ENCODE data around the gene BIK.
"Not testable (repeated sequence)": the region's sequence is repeated elsewhere in the genome, so short reads cannot be mapped to it uniquely, and the experiment has no call there.

The BIK gene

DNA sequence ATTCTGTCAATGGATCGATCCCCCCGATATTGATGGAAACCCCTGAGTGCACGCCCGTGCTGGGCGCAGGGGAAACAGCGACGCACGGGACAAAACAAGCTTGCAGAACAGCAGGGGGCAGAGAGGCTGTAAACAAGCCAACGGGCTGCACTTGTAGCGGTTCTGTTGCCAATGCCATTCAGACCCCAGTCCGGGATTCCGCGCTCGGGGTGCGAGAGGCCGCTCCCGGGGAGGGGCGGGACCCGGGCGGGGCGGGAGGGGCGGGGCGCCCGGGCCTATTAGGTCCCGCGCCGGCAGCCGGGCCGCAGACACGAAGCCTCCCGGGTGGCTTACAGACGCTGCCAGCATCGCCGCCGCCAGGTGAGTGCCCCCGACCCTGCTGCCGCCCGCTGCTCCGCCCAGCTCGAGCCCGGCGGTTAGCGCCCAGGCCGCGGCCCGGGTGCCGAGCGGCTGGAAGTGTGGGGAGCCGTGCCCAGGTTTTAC is at the start of gene BIK:
BIK (plus strand) TSS at position 307 of the 483 bp plus-strand sequence. CDS start 13,273 bp downstream, outside the sequence.
- DNase-seq (ENCODE audit: low read depth in 2 of 2) = peak in 1 of 2 donors; percentile 16

DNA sequence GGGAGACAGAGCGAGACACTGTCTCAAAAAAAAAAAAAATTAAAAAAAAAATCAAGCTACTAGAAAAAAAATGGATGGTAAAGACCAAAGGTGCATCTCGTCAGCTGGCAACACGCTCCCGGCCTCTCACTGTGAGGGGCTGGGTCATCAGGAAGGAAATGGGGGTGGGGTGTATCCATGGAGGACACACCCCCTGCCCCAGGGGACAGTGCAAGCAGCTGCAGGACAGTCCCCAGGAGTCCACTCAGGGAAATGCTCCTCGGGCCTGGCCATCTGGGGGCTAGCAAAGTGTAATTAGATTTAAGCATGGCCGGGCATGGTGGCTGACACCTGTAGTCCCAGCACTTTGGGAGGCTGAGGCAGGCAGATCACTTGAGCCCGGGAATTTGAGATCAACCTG is 44.4 kb upstream of the BIK start:
- DNase-seq (ENCODE audit: low read depth in 2 of 2) = no peak

DNA sequence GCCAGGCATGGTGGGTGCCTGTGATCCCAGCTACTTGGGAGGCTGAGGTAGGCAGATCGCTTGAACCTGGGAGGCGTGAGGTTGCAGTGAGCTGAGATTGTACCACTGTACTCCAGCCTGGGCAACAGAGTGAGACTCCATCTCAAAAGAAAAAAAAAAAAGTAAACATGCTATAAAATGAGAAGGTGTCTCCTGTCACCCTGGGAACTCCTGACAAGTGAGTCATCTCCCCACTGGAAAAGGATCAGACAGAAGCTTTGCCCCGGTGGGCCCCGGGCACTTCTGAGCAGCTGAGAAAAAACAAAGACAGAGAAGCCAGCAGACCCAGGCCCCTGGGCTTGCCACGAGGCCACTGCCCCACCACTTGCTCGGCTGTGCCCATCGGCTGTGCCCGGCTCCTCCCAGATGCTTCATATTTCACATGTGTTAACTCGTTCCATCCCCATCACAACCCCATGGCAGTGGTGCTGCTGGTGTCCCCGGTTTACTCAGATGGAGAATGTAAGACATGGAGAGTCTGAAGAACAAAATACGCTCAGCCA is 43.6 kb upstream of the BIK start:
- no peak for DNase-seq (ENCODE audit: low read depth in 2 of 2)

- no peak for DNase-seq (ENCODE audit: low read depth in 2 of 2)
These were observed 33.3 kb upstream of the BIK start for GRCh38 chr22:43077121-43077877.

GRCh38 chr22:43078522-43078921 is 32.0 kb upstream of the BIK start:
- no peak for DNase-seq (ENCODE audit: low read depth in 2 of 2)

GRCh38 chr22:43079742-43080141 is 30.8 kb upstream of the BIK start:
- no peak for DNase-seq (ENCODE audit: low read depth in 2 of 2)

DNA sequence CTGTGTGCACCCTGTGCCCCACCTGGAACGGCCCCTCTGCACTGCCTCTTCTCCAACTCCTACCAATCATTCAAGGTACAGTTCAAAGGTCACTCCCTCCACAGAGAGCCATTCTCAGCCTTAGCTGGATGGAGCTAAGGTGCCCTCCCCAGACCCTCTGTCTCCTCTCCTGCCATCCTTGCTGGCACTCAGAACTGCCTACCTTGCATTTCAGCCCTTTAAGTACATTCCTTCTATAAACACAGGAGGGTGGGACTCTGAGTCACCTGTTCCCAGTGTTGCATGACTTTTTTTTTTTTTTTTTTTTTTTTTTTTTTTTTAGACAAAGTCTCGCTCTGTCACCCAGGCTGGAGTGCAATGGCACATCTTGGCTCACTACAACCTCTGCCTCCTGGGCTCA is 29.9 kb upstream of the BIK start:
- DNase-seq (ENCODE audit: low read depth in 2 of 2) = no peak

- no peak for DNase-seq (ENCODE audit: low read depth in 2 of 2)
These were observed 28.6 kb upstream of the BIK start for GRCh38 chr22:43081968-43082367.

GRCh38 chr22:43085658-43086606 is 24.6 kb upstream of the BIK start:
- DNase-seq (ENCODE audit: low read depth in 2 of 2) = no peak

GRCh38 chr22:43088627-43088983 is 21.9 kb upstream of the BIK start:
- DNase-seq (ENCODE audit: low read depth in 2 of 2) = no peak

- peak; percentile 63 to 79 for DNase-seq (ENCODE audit: low read depth in 2 of 2)
These were observed 21.4 kb upstream of the BIK start, which contains the start of gene TTLL1 for GRCh38 chr22:43088984-43089717. TTLL1 (minus strand) TSS chr22:43089391; CDS start chr22:43075586, 13,805 bp downstream.

DNA sequence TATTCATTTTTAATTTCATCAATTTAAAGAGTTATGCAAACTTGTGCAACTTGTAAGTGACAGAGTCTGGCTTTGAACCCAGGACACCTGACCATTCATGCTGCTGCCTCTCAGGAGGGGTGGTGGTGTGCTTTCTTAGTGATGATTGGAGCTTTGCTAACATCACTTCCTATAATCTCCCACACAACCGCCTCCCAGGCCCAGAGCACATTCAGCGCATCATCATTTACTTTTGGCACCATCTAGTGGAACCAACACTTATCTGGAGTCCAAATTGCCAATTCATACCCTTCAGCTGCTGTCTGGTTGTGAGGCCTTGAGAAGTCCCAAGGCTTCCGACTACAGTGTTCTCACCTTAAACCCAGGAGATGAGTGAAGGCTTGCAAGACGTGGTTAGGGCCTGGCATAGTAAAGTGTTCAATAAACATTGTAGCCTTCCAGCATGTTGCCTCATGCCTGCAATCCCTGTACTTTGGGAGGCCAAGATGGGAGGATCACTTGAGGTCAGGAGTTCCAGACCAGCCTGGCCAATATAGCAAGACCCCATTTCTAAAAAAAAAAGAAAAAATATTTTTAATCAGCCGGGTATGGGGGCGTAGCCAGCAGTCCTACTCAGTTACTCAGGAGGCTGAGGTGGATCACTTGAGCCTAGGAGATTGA is 20.3 kb upstream of the BIK start:
- no peak for DNase-seq (ENCODE audit: low read depth in 2 of 2)

DNA sequence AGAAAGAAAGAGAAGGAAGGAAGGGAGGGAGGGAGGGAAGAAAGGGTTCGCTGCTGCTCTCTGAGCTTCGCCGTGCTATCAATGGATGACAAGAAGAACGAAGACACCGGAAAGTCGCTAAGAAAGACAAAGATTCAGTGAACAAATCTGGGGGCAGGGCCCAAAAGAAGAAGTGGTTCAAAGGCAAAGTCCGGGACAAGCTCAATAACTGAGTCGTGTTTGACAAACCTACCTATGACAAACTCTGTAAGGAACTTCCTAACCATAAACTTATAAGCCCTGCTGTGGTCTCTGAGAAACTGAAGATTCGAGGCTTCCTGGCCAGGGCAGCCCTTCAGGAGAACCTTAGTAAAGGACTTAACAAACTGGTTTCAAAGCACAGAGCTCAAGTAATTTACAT is 18.5 kb upstream of the BIK start:
- no peak for DNase-seq (ENCODE audit: low read depth in 2 of 2)

- DNase-seq (ENCODE audit: low read depth in 2 of 2) = no peak
These were observed 16.5 kb upstream of the BIK start for GRCh38 chr22:43094085-43094484.

DNA sequence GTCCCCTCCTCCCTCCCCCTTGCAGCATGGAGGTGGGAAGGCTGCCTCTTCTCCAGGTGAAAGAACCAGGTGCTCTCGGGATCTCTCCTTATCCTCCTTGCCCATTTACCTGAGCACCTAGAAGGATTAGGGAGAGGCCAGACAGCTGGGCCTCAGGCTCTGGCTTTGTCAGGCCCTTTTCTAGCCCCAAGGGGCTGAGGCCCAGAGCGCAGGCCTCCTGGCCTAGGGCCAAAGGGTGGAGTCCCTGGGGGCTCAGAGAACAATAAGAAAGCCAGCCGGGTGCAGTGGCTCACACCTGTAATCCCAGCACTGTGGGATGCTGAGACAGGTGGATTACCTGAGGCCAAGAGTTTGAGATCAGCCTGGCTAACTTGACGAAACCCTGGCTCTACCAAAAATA is 16.0 kb upstream of the BIK start:
- DNase-seq (ENCODE audit: low read depth in 2 of 2) = no peak

DNA sequence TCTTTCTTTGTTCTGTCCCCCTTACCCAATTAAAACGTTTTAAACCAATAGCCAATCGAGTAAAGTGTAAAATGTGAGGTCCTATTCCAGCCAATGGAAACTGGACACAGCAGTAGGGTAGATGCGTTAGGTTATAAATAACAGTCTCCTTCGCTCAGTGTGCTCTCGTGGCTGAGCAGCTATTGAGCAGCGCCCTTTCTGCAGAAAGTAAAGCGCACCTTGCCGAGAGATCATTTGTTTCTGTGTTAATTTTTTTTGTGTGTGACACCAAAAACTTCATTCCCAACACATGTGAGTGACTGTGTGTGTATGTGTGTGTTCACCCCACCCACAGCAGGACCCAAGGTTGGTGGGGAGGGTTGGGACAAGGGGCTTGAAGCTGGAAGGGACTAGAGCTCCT is 14.1 kb upstream of the BIK start:
- no peak for DNase-seq (ENCODE audit: low read depth in 2 of 2)

- no peak for DNase-seq (ENCODE audit: low read depth in 2 of 2)
These were observed 12.2 kb upstream of the BIK start for GRCh38 chr22:43098356-43098755.

DNA sequence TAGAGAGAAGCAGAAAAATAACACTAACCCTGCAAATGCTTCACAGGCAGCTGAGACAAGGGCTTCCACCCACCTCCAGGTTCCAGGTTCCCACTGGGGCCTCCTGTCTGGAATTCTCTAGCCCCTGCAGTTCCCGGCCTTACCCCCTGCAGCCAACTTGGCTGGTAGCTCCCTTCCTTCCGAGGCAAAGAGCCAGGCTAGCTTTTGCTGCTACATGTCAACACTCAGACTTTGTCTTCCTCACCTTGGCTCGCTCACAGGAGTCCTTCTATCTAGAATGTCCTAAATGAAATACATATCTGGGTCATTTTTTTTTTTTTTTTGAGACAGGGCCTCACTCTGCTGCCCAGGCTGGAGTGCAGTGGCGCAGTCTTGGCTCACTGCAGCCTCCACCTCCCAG is 11.5 kb upstream of the BIK start:
- no peak for DNase-seq (ENCODE audit: low read depth in 2 of 2)

GRCh38 chr22:43100225-43100624 is 10.3 kb upstream of the BIK start:
- DNase-seq (ENCODE audit: low read depth in 2 of 2) = no peak

DNA sequence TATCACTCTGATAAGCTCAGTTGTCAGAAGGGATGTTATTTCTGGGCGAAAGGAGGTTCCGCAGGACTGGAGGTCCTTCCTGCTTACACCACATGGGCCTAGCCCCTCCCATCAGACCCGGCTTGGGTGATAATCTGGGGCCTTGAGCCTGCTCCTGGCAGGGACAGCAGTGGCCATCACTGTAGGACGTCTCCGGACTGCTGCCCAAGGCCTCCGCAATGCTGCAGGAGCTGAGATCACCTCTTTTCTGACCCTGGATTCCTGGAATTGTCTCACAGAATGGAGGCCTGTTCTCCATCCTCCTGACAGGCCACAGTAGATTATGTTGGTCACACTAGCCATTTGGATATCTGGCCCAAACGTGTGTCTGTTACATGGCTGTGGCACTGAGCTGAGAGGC is 9.2 kb upstream of the BIK start:
- no peak for DNase-seq (ENCODE audit: low read depth in 2 of 2)

GRCh38 chr22:43104056-43104625 is 6.4 kb upstream of the BIK start:
- DNase-seq (ENCODE audit: low read depth in 2 of 2) = not testable (repeated sequence)
